HEK293 (cell line): ENCODE results near the gene ADGRG7.

ENCODE experiments used
- ATF2 ChIP-seq: fragments of 450-650 bp; formaldehyde crosslinking; IDR thresholded peaks from 2 replicates; pipeline ENCODE4 v1.5.1; 2016; ENCODE audit warnings: missing biosample characterization, missing genetic modification characterization, low read depth
- HOXA7 ChIP-seq: sonication (generic); formaldehyde crosslinking; IDR thresholded peaks from 2 replicates; pipeline ENCODE4 v1.8.1; 2022; ENCODE audit warnings: missing genetic modification reagents, borderline replicate concordance
- KLF1 ChIP-seq: fragments of 450-650 bp; formaldehyde crosslinking; IDR thresholded peaks from 2 replicates; pipeline ENCODE4 v1.5.1; 2016; ENCODE audit warnings: missing biosample characterization, missing genetic modification characterization
- ZNF548 ChIP-seq: fragments of 450-650 bp; formaldehyde crosslinking; IDR thresholded peaks from 2 replicates; pipeline ENCODE4 v1.5.1; 2016; ENCODE audit warnings: missing biosample characterization, missing genetic modification characterization
- ZNF610 ChIP-seq: fragments of 450-650 bp; formaldehyde crosslinking; IDR thresholded peaks from 2 replicates; pipeline ENCODE4 v1.5.1; 2016; ENCODE audit warnings: missing biosample characterization, missing genetic modification characterization, borderline replicate concordance
- ZNF624 ChIP-seq: fragments of 450-650 bp; formaldehyde crosslinking; IDR thresholded peaks from 2 replicates; pipeline ENCODE4 v1.5.1; 2017; ENCODE audit warnings: missing biosample characterization, missing genetic modification characterization
- ZNF701 ChIP-seq: fragments of 450-650 bp; formaldehyde crosslinking; IDR thresholded peaks from 2 replicates; pipeline ENCODE4 v1.5.1; 2016; ENCODE audit warnings: missing biosample characterization, missing genetic modification characterization
- TF ChIP-seq, protein P1 (sequence below): fragments of 450-650 bp; formaldehyde crosslinking; IDR thresholded peaks from 2 replicates; pipeline ENCODE4 v1.5.1; 2016; ENCODE audit warnings: missing biosample characterization, missing genetic modification characterization
- TF ChIP-seq, protein P2 (sequence below): fragments of 450-650 bp; formaldehyde crosslinking; IDR thresholded peaks from 2 replicates; pipeline ENCODE4 v1.5.1; 2017; ENCODE audit warnings: missing biosample characterization, missing genetic modification characterization

DNA sequence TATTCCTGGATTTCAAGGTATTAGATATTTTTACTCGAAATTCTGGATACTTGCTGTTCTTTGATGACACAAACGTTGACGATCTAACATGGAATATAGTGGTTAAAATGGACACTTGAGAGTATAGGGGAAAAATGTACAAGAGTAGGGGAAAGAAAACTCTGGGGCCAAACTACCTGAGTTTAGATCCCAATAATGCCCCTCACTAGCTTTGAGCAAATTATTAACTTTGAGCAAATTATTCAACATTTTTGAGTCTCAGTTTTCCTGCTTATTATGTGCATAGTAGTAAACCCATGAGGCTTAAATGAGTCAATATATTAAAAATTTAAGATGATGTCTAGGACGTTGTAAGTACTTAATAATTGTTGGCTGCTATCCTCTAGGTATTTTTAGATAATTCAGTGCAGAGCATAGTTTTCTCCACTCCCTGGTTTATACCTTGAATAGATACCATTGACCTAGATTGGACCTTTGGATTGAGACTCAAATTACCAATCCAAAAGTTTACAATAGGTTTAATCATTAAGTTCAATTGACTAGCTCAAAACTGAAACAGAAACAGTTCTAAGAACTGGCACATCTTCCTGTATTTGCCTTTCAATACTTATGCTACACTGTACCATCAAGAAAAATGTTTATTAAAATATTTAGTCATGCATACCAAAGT is 4.5 kb downstream of the ADGRG7 start:
- TF ChIP-seq, protein P1, sequence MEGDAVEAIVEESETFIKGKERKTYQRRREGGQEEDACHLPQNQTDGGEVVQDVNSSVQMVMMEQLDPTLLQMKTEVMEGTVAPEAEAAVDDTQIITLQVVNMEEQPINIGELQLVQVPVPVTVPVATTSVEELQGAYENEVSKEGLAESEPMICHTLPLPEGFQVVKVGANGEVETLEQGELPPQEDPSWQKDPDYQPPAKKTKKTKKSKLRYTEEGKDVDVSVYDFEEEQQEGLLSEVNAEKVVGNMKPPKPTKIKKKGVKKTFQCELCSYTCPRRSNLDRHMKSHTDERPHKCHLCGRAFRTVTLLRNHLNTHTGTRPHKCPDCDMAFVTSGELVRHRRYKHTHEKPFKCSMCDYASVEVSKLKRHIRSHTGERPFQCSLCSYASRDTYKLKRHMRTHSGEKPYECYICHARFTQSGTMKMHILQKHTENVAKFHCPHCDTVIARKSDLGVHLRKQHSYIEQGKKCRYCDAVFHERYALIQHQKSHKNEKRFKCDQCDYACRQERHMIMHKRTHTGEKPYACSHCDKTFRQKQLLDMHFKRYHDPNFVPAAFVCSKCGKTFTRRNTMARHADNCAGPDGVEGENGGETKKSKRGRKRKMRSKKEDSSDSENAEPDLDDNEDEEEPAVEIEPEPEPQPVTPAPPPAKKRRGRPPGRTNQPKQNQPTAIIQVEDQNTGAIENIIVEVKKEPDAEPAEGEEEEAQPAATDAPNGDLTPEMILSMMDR (tag by site-specific recombination): no peak
- TF ChIP-seq ZNF610 (tag by site-specific recombination) (no peak), ATF2 (tag by site-specific recombination) (no peak), ZNF624 (tag by site-specific recombination) (no peak), ZNF701 (no peak), HOXA7 (CRISPR knock-in tag) (no peak), ZNF548 (tag by site-specific recombination) (no peak), KLF1 (tag by site-specific recombination) (no peak)
- TF ChIP-seq, protein P2, sequence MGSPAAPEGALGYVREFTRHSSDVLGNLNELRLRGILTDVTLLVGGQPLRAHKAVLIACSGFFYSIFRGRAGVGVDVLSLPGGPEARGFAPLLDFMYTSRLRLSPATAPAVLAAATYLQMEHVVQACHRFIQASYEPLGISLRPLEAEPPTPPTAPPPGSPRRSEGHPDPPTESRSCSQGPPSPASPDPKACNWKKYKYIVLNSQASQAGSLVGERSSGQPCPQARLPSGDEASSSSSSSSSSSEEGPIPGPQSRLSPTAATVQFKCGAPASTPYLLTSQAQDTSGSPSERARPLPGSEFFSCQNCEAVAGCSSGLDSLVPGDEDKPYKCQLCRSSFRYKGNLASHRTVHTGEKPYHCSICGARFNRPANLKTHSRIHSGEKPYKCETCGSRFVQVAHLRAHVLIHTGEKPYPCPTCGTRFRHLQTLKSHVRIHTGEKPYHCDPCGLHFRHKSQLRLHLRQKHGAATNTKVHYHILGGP (tag by site-specific recombination): no peak
